HL-60 (cell line): ENCODE measurements around the gene ZEB1.

Source experiments
- DNase-seq, 2 experiments: peaks; one replicate each; pipeline ENCODE4 v3.0.0-alpha.2; 2010 to 2020; ENCODE audit warnings: low read depth in 1 of 2, low spot score in 1 of 2
- H3K27ac ChIP-seq: fragments of 250-450 bp; sonication (Bioruptor Pico); replicated peaks from 2 replicates; pipeline ENCODE4 v1.5.1; 2020; ENCODE audit warnings: mild to moderate bottlenecking, moderate library complexity
- H3K27me3 ChIP-seq: fragments of 250-450 bp; sonication (Bioruptor Pico); 2 replicates; pipeline ENCODE4 v1.5.1; 2021; ENCODE audit warnings: mild to moderate bottlenecking, moderate library complexity; ENCODE audit not compliant: insufficient read depth, poor library complexity, severe bottlenecking
- H3K4me3 ChIP-seq: replicated peaks from 2 replicates; pipeline ENCODE4 v1.5.1; 2011; ENCODE audit warnings: mild to moderate bottlenecking, control low read depth, low read length; ENCODE audit not compliant: insufficient read depth
- CTCF ChIP-seq: IDR thresholded peaks from one replicate; pipeline ENCODE4 v1.5.1; 2011; ENCODE audit warnings: low read length, control low read depth, inconsistent platforms; ENCODE audit not compliant: insufficient read depth
- GABPA ChIP-seq: IDR thresholded peaks from 2 replicates; pipeline ENCODE4 v1.6.1; 2012; ENCODE audit warnings: low read depth
- POLR2AphosphoS5 ChIP-seq: IDR thresholded peaks from 2 replicates; pipeline ENCODE4 v1.6.1; 2012; ENCODE audit warnings: low read depth
- REST ChIP-seq: IDR thresholded peaks from 2 replicates; pipeline ENCODE4 v1.6.1; 2012; ENCODE audit warnings: low read depth; ENCODE audit not compliant: insufficient replicate concordance
- SPI1 ChIP-seq: IDR thresholded peaks from 2 replicates; pipeline ENCODE4 v1.6.1; 2012; ENCODE audit warnings: low read depth, mild to moderate bottlenecking, borderline replicate concordance

The ZEB1 gene

GRCh38 chr10:31393844-31394243 is 74.8 kb downstream of the ZEB1 start:
- H3K27ac ChIP-seq: no peak overlapping the region
- H3K27me3 ChIP-seq: no peaks in the 10 kb centered on the region
- H3K4me3 ChIP-seq: no peak overlapping the region
- DNase-seq: no peak
- TF ChIP-seq REST (no peak), CTCF (no peak), SPI1 (no peak), GABPA (no peak), POLR2AphosphoS5 (no peak)

GRCh38 chr10:31395695-31396094 is 76.7 kb downstream of the ZEB1 start:
- Histone ChIP-seq H3K27me3 (no peaks in the 10 kb centered on the region), H3K4me3 (no peak overlapping the region), H3K27ac (no peak overlapping the region)
- DNase-seq: no peak
- TF ChIP-seq SPI1 (no peak), GABPA (no peak), POLR2AphosphoS5 (no peak), CTCF (no peak), REST (no peak)

GRCh38 chr10:31396376-31396775 is 77.4 kb downstream of the ZEB1 start:
- H3K4me3 ChIP-seq: no peak overlapping the region
- no peak overlapping the region for H3K27ac ChIP-seq
- H3K27me3 ChIP-seq: no peaks in the 10 kb centered on the region
- TF ChIP-seq CTCF (no peak), GABPA (no peak), REST (no peak), POLR2AphosphoS5 (no peak), SPI1 (no peak)
- no peak for DNase-seq
